ENCODE measurements around the gene TRIM25. TPM values are rescaled to one million over a fixed set of nuclear protein-coding genes. Genes with fewer than 3 reads are reported as not detected.

TRIM25 gene
- total and polyA plus RNA-seq, 2 of the 8 experiments (the other 6 are each of a cell fraction or from before 2014, with no cell fraction given), result 16.6 to 38.9 TPM

- Histone ChIP-seq H3K14ac (ENCODE audit: insufficient read length) (no peak overlapping the region), H4K20me1 (replicated peaks in 1 of 2; ENCODE audit: control insufficient read depth in 1 of 2, insufficient read depth in 2 of 2, low read length in 2 of 2) (no peaks in the 10 kb centered on the region), H4K8ac (ENCODE audit: extremely low read depth, insufficient read depth, low read length) (no peak overlapping the region), H3K23ac (ENCODE audit: insufficient read length) (no peak overlapping the region), H3K79me1 (ENCODE audit: low read depth, low read length) (no peaks in the 10 kb centered on the region), H2BK12ac (ENCODE audit: low read depth, low read length) (no peak overlapping the region), H2AFZ (ENCODE audit: low read length) (no peak overlapping the region), H2BK5ac (ENCODE audit: low read depth, low read length) (no peak overlapping the region), H3K4me3 (ENCODE audit: extremely low read depth in 1 of 4, insufficient read depth in 2 of 4, low read depth in 3 of 4, low read length in 4 of 4) (no peak overlapping the region), H3K9ac (replicated peaks in 1 of 4; ENCODE audit: extremely low read depth in 1 of 4, low read depth in 3 of 4, low read length in 3 of 4) (no peak overlapping the region), H4K91ac (replicated peaks; ENCODE audit: insufficient read length, low read length) (no peak overlapping the region), H3K27ac (ENCODE audit: low read depth, low read length) (no peak overlapping the region), H3K23me2 (ENCODE audit: low read depth, low read length) (no peaks in the 10 kb centered on the region), H3K18ac (ENCODE audit: extremely low read depth, low read length) (no peak overlapping the region), H3K4ac (replicated peaks; ENCODE audit: insufficient read length, low read depth, low read length) (no peak overlapping the region), H2BK20ac (ENCODE audit: low read length) (no peak overlapping the region), H3K27me3 (replicated peaks in 1 of 4; ENCODE audit: control insufficient read depth in 3 of 4, extremely low read depth in 1 of 4, insufficient read depth in 3 of 4, low read length in 3 of 4) (0 out of 7 replicates have a peak, but pooled peaks cover 0 to 3% (median under 1%) of the 10 kb centered on the region in 4 experiments), H3K56ac (replicated peaks; ENCODE audit: insufficient read length, low read depth, low read length) (no peak overlapping the region), H4K5ac (ENCODE audit: insufficient read length, low read depth, low read length) (no peak overlapping the region), H3K4me2 (ENCODE audit: insufficient read depth in 1 of 2, low read depth in 2 of 2, low read length in 2 of 2) (no peak overlapping the region), H3K79me2 (ENCODE audit: control insufficient read depth in 1 of 2, insufficient read depth in 2 of 2, low read length in 2 of 2) (no peaks in the 10 kb centered on the region), H3K4me1 (replicated peaks in 1 of 4; ENCODE audit: control insufficient read depth in 3 of 4, insufficient read depth in 4 of 4, low read length in 3 of 4) (no peaks in the 10 kb centered on the region), H3K36me3 (ENCODE audit: control insufficient read depth in 2 of 4, insufficient read depth in 4 of 4, low read length in 3 of 4) (peaks cover 0 to 2% (median 0%) of the 10 kb centered on the region in 4 experiments; a peak in 1 of 8 replicates), H2BK120ac (replicated peaks; ENCODE audit: low read depth, low read length) (no peak overlapping the region), H2AK5ac (ENCODE audit: low read depth, low read length) (no peak overlapping the region), H2BK15ac (ENCODE audit: low read length) (no peak overlapping the region), H3K9me3 (ENCODE audit: insufficient read depth in 2 of 2, low read depth in 1 of 2, low read length in 1 of 2) (no peaks in the 10 kb centered on the region)
- CTCF ChIA-PET (ENCODE audit: partially characterized antibody), result interaction anchor here (1.0 to 1.4 kb wide), 3 partner anchors 9 to 381 kb away, joined by 3 to 4 read pairs (median 3); no protein-coding TSS in a partner anchor
- WGBS, 2 experiments (ENCODE audit: extremely low coverage in 1 of 2, insufficient coverage in 1 of 2, insufficient read length in 1 of 2, insufficient replicate concordance in 2 of 2, low coverage in 1 of 2, low lambda C conversion rate in 2 of 2, missing lambda C conversion rate in 1 of 2), result 85% methylated on average over 3 of the region's 3 CpGs; no CpG with 5 or more reads in 1 of the 2 experiments
- TF ChIP-seq BRCA1 (IDR thresholded peaks at IDR 0.05; ENCODE audit: low read depth, low read length), result no peak
- POLR2A ChIA-PET (ENCODE audit: partially characterized antibody), result interaction anchor here (0.6 to 1.5 kb wide), 2 partner anchors 16 to 1956 kb away, joined by 3 read pairs; no protein-coding TSS in a partner anchor
- FAIRE-seq (no peak), DNase-seq (ENCODE audit: low read depth in 1 of 2, low spot score in 2 of 2) (peak in 1 of 2 experiments; percentile 14)
Measured at GRCh38 chr17:56881685-56882295, 32.1 kb downstream of the TRIM25 start.

All from H1 (cell line).